Epithelial cell of prostate (primary cell): ENCODE data around the gene RAE1.

Experiments used
- DNase-seq: peaks from one replicate; pipeline ENCODE4 v3.0.0-alpha.2; 2011; ENCODE audit warnings: low read depth, low spot score
- H3K27ac ChIP-seq: fragments of 450-650 bp; 2 replicates; pipeline ENCODE4 v1.5.1; 2017; ENCODE audit warnings: mild to moderate bottlenecking

Gene RAE1

GRCh38 chr20:57364451-57364850 lies 13.4 kb downstream of the RAE1 start:
- DNase-seq = no peak
- no peak overlapping the region for H3K27ac ChIP-seq

GRCh38 chr20:57369596-57369995 lies 18.5 kb downstream of the RAE1 start:
- DNase-seq = no peak
- no peak overlapping the region for H3K27ac ChIP-seq

- DNase-seq = no peak
- H3K27ac ChIP-seq = no peak overlapping the region
Observed at GRCh38 chr20:57370316-57370715, 19.3 kb downstream of the RAE1 start.

- no peak for DNase-seq
- no peak overlapping the region for H3K27ac ChIP-seq
Observed at GRCh38 chr20:57371363-57371762, 20.3 kb downstream of the RAE1 start.

DNA sequence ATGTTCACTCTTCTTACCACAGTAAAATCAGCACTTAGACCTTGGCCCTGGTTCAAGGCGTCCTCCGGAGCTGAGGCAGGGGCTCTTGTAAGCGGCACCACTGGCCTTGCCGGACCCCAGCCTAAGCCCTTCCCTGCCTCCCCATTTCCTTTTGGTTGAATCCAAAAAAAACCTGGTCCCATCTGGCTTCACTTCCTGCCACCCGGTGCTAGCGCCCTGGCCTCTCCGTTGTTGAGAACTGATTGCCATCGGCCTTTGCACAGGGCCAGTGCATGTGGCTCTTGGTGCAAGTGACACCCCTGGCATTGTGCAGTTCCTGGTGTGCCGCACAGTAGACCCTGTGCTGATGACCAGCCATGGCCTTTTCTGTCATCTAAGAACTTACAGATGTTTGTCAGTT lies 21.1 kb downstream of the RAE1 start:
- DNase-seq = no peak
- no peak overlapping the region for H3K27ac ChIP-seq

GRCh38 chr20:57372581-57373350 lies 21.7 kb downstream of the RAE1 start:
- H3K27ac ChIP-seq = no peak overlapping the region
- DNase-seq = no peak

DNA sequence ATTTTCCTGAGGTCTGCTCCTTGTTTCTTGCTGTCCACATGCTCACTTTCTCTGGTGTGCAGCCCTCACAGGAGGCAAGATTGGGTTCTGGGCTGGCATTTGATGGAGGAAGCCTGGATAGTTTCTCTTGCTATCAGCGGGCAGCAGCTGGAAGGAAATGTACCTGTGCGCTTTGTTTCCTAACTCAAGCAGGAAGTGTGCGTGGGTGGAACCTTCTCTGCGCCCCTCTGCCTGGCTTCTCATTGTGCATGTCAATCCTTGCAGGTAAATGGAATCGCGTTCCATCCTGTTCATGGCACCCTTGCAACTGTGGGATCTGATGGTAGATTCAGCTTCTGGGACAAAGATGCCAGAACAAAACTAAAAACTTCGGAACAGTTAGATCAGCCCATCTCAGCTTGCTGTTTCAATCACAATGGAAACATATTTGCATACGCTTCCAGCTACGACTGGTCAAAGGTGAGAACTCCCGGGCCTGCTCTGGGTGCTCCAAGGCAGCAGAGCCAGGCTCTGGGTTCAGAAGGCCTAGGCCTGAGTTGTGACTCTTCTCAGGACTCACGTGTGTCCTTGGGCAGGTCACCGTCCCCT lies 23.4 kb downstream of the RAE1 start:
- H3K27ac ChIP-seq = no peak overlapping the region

GRCh38 chr20:57374931-57375651 lies 24.0 kb downstream of the RAE1 start:
- DNase-seq = no peak
- H3K27ac ChIP-seq = no peak overlapping the region

More for the DNA sequence above, 23.4 kb downstream of the RAE1 start:
- no peak for DNase-seq

GRCh38 chr20:57375652-57376230 lies 24.7 kb downstream of the RAE1 start:
- DNase-seq = no peak

GRCh38 chr20:57377350-57377749 lies 26.3 kb downstream of the RAE1 start:
- no peak for DNase-seq
- H3K27ac ChIP-seq = no peak overlapping the region

More at GRCh38 chr20:57375652-57376230, 24.7 kb downstream of the RAE1 start:
- H3K27ac ChIP-seq = no peak overlapping the region

GRCh38 chr20:57378107-57378506 lies 27.1 kb downstream of the RAE1 start:
- no peak overlapping the region for H3K27ac ChIP-seq
- DNase-seq = no peak

DNA sequence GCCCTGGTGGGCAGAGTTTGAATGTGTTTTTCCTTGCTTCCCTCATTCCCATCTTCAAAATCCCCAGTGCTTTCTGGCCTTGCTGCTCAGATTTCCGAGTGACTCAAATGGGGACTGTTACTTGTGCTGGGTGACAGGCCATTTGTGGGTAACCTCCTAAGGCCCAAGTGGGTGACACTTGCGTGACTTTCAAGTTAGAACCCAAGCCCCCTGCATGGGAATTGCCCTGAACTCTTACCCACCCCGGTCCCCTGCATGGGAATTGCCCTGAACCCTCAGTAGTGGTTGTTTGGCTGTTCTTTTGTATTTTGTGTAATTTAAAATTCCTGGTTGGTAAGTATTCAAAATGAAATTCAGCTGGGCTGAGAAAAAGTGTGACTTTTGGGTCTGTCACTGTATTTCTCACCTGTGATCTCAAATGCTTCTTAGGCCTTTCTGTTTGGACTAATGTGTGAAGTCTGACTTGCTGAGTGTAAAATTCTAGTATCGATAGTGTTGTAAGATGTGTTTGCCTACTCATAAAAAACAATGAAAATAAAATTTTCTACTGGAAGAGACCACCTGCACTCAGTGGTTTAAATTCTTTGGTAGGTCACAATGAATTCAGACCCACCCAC lies 27.7 kb downstream of the RAE1 start:
- no peak for DNase-seq

DNA sequence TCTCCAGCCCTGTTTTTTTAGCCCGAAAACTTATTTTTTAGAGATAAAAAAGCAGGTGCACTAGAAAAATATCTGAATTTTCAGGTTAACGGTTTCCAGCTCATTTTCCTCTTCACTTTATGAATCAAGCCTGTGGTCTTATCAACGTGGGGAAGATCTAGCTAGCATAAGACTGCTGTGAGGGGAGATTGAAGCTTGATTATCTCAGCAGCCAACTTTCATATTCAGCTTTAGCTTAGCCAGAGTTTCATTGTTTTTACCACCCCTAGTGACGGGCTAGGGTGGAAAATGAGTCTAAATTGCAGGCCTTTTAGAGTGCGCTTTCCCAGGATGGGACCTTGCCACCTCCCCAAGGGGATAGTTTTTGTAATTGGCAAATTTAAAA lies 28.2 kb downstream of the RAE1 start:
- no peak overlapping the region for H3K27ac ChIP-seq
- no peak for DNase-seq

More for the DNA sequence above, 27.7 kb downstream of the RAE1 start:
- H3K27ac ChIP-seq = no peak overlapping the region

DNA sequence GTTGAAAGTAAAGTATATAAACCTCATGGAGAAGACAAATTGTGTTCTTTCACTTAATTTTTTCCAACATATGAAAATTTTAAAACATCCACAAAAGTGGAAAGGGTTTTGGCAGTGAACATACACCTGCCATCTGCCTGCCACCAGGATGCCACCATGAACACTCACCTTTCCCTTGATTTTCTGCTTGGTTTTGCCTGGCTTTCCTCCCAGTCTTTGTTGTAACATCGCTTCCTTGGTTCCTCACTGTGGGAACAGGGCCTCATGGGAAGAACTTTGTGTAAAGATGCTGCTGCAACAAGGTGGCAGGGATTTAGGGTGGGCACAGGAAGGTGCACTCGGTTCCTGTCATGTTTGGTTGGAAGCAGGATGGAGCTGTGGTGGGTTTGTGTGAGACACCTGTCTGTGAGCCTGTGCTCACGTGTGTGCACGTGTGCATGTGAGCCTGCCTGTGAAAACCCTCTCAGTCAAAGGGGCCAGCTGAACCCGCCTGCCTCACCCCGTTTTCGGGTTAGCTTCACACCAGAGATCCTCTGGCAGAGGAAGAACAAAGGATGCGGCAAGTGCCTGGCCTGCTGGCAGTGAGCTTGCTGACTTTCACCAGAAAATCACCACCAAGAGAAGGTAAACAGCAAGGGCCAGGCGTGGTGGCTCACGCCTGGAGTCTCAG lies 29.2 kb downstream of the RAE1 start:
- no peak overlapping the region for H3K27ac ChIP-seq
- no peak for DNase-seq

DNA sequence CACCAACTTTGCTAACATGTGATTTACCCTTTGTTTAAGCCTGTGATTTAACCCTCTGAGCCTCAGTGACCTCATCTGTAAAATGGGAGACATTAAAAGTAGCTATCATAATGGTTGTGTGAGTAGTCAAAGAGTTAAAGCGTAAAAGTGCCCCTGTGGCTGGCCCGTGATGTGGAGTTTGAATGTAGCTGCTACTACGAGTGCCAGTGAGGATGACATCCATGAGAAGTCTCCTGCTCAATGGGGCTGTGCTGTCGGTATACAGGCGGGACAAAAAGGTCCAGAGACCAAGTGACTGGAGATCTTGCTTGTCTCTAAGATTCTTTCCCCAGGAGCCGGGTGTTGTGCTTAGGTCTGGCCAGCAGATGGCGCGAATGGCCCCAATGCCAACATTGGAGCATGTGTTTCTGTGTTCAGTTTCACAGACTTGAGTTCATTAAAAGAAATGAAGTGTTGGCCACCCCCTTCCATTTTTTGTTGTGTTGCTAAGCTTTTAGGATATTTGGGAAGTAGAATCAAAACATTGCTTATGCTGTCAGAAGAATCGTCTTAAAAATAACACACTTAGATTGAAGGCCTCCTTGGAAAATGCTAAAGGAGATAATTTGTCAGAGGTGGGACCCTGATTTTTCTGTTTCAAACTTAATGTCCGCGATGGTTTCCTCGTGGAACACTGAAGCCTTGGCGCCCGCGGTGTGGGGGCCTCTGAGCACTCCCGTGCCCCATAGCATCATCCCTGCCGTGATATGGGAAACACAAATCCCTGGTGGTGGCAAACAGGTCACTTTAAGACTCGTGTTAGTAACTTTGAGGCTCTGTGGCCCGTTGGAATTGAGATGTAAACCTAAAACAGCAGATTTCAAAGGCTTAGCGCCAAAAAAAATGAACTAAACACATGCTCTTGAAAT lies 30.8 kb downstream of the RAE1 start:
- no peak overlapping the region for H3K27ac ChIP-seq
- DNase-seq = no peak

DNA sequence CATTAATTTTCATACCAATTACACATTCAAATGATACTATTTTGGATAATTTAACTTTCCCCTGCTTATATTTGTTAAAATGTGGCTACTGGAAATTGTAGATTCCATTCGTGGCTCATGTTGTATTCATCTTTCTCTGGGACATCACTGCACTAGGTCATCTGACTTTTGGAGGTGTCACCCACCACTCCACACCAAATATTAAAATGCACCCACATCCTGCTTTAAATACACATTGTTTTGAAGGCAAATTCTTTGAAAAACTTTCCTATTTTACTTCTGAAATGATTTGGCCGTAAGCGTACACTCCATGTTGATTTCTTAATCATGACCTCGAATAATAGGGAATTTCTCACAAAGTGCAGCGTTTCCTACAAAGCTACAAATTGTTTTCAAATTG lies 31.5 kb downstream of the RAE1 start:
- no peak overlapping the region for H3K27ac ChIP-seq
- no peak for DNase-seq

DNA sequence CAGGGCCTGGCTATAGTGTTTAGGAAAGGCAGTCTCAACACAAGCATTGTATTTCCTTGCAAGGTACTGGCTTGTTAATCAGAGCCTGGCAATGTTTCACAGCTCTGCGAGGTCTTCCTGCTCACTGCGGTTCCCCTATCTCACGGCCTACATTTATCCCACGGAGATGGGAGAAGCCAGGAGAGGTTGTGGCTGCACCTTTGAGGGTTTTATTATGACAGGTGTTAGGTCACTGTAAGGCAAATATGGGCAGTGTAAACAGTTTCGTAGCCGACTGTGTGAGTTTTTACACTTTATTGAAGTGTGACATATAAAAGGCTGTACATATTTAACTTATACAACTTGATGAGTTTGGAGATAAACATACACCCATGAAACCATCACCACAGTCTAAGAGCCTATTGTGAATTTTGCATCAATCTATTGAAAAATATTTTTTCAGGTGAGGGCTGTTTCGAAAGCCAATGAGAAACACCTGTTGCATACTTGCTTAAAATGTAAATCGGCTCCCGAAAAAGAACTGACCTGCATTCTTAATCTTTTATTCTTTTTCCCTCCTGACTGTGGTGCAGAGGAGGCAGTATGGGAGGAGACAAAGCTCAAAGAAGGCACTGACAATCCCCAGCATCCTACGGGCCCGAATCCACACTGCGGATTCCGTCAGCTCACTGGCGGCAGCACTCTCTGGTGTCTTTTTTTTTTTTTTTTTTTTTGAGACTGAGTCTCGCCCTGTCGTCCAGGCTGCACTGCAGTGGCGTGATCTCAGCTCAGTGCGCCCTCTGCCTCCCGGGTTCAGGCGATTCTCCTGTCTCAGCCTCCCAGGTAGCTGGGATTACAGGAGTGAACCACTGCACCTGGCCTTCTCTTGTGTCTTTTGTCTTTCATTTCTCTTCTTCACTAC lies 32.6 kb downstream of the RAE1 start:
- DNase-seq = no peak
- H3K27ac ChIP-seq = no peak overlapping the region

- no peak overlapping the region for H3K27ac ChIP-seq
- no peak for DNase-seq
Observed at GRCh38 chr20:57384486-57384885, 33.4 kb downstream of the RAE1 start.
